GM12872 (cell line): ENCODE data around the gene DPH7.

Experiments used
- CTCF ChIP-seq: IDR thresholded peaks from 3 replicates; pipeline ENCODE4 v1.5.1; 2011; ENCODE audit warnings: low read depth, mild to moderate bottlenecking, low read length, moderate library complexity; ENCODE audit not compliant: insufficient read depth

Gene DPH7

GRCh38 chr9:137516144-137516917 is 62.4 kb downstream of the DPH7 start:
- no peak for TF ChIP-seq CTCF

- TF ChIP-seq CTCF, result no peak
These were observed 63.4 kb downstream of the DPH7 start for GRCh38 chr9:137515338-137515724.

GRCh38 chr9:137514691-137515337 is 63.9 kb downstream of the DPH7 start:
- no peak for TF ChIP-seq CTCF

- no peak for TF ChIP-seq CTCF
These were observed 66.8 kb downstream of the DPH7 start for GRCh38 chr9:137511758-137512463.

GRCh38 chr9:137509198-137509597 is 69.5 kb downstream of the DPH7 start:
- TF ChIP-seq CTCF, result no peak

GRCh38 chr9:137506702-137507171 is 72.0 kb downstream of the DPH7 start:
- TF ChIP-seq CTCF, result no peak

GRCh38 chr9:137506274-137506673 is 72.5 kb downstream of the DPH7 start:
- no peak for TF ChIP-seq CTCF
